GM19239 (cell line): ENCODE results near the gene ADCY1.
"Not testable (repeated sequence)": the region's sequence is repeated elsewhere in the genome, so short reads cannot be mapped to it uniquely, and the experiment has no call there.

Experiments
- DNase-seq: peaks from one replicate; pipeline ENCODE4 v3.0.0; 2011; ENCODE audit warnings: low spot score; ENCODE audit not compliant: insufficient read length
- FAIRE-seq: peaks from 2 replicates; lab custom pipeline; 2011; peaks lifted over from hg19 to GRCh38; lab: Jason Lieb, UNC

ADCY1 gene

DNA sequence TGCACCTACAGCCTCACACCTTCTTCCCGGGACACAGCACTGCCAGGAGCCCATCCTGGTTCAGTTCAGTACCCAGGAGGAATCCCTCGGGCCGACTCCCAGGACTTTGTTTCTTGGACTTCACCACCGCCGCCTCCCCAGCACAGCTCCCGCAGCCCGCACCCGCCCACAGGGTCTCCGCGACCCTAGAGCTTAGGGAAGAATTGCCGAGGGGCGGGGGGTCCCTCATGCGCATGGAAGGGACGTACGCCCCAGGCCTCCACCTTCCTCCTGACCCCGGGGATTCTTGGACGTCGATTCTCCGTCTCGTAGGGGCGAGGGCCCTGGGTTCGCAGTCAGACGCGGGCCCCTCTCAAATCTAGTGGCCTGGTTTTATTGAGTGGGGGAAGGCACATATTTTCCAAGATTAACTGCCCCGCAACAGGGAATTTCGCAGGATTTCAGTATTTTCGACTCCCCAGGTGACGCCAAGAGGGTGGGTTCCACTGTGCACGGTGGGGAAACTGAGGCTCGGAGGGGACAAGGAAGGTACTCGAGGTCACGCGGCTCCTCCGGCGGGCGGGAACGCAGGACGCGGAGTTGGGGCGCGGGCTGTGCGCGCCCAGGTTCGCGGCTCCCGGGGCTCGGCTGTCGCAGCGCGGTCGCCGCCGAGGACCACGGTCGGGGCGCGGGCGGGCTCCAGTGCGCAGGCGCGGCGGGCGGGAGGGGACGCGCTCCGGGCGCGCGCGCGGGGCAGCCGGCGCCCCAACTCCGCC is at the start of gene ADCY1:
Gene ADCY1, plus strand, starts transcription at position 708 of the 755 bp plus-strand sequence. CDS start 176 bp downstream, outside the sequence.
- DNase-seq: no peak
- FAIRE-seq: no peak

DNA sequence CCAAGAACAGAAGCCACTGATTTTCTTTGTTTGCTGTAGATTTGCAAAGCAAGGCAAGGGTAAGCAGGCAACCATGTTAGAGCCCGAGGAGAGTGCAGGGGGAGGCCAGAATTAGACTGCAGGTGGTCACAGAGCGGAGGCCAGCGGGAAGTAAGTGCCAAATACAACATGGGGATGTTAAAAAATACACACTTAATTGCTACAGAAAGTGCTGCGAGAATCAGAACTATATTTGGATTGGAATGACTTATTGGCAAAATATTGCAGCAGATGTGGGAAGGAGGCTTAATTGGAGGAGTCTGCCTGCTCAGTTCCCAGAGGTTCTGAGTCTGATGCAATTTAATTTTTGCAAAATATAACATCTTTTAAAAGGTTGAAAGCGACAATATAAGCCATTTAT is 49.7 kb upstream of the ADCY1 start:
- DNase-seq: no peak
- no peak for FAIRE-seq

DNA sequence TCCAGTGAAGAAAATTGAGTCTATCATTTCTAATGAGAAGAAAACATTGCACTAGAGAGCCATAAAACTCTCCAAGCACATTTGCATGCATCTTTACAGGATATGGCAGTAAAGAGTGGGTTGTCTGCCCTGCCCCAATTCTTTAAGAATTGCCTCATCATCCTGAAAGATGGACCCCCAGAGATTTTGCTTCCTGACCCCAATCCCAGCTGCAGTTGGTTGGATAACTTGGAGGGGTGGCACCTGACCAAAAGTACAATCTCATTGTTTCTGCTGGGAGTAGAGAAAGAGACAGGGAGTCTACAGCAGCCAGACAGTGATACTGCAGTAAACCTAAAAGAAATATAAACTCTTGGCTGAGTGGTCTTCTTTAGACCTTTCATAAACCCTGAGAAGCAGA is 49.1 kb upstream of the ADCY1 start:
- no peak for FAIRE-seq
- no peak for DNase-seq

DNA sequence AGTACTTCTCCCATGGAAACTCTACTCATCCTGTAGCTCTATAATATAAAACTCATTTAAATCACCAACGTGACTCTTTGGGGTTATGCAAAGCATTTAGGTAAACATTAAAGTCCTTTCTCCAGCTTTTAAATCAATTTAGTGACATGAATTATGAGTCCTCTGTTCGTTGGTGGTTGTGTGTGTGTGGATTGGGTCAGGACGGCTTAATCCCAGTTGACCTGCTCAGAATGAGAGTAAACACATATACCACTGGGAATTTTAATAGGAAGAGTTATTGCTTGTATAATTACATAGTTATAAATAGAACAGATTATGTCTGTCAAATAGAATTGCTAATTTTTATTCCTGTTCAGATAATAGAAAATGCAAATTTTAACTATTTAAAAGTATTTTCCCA is 30.7 kb upstream of the ADCY1 start:
- FAIRE-seq (no peak), DNase-seq (no peak)

DNA sequence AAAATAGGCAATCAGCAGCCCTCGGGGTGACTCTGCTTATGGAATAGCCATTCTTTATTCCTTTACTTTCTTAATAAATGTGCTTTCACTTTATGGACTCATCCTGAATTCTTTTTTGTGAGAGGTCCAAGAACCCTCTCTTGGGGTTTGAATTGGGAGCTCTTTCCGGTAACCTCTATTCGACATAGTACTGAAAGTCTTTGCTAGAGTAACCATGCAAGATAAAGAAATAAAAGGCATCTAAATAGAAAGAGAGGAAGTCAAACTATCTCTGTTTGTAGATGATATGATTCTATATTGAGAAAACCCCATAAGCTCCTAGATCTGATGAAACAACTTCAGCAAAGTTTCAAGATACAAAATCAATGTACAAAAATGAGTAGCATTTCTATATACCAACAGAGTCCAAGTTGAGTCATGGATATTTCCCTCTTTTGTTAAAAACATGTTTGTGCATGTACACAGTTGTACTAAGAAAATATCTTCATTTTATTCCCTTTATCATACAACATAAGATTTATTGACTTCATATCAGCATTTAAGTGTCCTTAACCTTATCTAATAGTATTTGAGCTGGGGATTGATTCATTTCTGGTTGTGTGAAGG is 29.0 kb upstream of the ADCY1 start:
- DNase-seq: not testable (repeated sequence)

DNA sequence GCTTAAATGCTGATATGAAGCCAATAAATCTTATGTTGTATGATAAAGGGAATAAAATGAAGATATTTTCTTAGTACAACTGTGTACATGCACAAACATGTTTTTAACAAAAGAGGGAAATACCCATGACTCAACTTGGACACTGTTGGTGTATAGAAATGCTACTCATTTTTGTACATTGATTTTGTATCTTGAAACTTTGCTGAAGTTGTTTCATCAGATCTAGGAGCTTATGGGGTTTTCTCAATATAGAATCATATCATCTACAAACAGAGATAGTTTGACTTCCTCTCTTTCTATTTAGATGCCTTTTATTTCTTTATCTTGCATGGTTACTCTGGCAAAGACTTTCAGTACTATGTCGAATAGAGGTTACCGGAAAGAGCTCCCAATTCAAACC is 25.3 kb upstream of the ADCY1 start:
- peak; percentile 48 for FAIRE-seq
- DNase-seq: not testable (repeated sequence)

More for the DNA sequence above, 29.0 kb upstream of the ADCY1 start:
- peak; percentile 44 for FAIRE-seq

DNA sequence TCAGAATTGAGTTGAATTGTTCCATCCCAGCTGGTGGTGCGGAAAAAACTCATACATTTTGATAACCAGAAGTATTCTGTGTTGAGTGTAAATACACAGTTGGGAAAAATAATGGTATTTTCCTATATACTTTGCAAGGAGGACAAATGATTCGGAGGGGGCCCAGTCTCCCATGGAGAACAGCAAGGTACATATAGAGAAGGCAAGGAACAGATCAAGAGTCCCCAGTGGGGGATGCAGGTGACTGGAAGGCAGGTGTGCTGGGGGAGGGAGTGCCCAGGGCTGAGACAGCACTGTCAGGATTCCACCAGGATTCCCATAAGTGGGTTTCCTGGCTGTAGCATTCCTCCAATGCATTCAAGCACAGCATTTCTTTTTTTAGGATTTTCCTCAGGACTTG is 10.8 kb upstream of the ADCY1 start:
- DNase-seq (no peak), FAIRE-seq (no peak)

DNA sequence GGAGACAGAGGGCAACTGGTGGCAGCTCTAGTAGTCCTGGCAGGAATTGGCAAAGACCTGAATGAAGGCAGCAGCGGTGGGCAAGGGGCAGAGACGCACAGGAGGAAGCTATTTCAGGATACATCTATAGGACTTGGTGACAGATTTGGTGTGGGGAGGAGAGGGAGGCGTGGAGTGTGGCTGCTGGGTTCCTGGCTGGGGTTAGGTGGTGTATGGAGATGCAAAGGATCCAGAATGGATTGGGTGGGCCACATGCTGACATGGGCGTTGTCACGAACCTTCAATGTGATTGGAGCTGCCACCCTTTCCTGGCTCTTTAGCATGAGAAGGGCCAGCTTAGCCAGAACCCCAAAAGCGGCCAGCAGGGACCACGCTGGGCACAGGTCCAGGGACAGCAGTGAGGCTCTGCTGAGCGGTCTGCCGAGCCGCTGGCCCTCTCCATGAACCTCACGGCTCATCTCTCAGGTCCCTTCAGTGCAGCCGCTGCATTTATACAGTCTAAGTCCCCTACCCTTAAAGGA is 10.2 kb upstream of the ADCY1 start:
- DNase-seq (no peak), FAIRE-seq (no peak)

DNA sequence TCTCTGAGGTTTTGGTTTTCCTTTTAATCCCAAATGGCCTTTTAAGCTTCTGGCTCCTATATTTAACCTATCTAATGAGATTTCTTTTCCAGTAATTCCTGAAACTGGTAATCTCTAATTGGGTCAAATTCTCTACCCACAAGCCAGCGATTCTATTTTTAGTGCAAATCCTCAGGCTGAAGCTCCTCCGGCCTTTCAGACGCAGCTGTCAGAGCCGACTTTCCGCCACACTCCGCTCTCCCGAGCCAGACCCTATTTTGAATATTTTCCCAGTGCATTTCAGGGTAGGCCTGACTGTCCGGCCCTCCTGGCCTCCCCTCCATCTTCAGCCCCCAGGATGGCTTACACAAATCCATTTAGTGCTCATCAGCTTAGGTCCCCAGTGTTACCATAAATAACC is 9.7 kb upstream of the ADCY1 start:
- FAIRE-seq (no peak), DNase-seq (no peak)

DNA sequence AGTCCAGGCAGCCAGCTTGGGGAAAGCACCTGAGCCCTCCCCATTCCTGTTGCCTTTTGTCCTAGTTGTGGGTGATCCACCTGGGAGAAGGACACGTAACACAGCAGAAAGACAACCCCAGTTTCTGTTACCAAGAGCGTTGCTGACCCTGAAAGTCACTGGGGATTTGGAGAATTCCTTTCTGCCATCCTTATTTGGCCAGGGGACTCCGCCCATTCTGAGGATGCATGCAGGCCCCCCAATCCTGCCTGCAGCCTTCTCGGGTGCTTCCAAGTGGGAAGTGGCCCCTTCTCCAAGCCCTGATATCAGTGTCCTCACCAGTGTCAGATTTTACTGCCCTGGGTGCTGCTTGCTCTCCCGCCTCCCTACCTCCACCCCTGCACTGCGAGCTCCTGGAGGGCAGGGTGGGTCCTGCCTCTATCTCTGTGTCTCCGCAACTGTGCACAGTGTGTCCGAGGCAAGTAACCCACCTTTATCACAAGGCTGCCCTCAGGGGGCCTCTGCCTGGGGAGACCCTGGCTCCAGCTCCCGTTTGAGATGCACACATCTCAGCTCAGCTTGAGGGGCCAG is 9.2 kb upstream of the ADCY1 start:
- DNase-seq: no peak

DNA sequence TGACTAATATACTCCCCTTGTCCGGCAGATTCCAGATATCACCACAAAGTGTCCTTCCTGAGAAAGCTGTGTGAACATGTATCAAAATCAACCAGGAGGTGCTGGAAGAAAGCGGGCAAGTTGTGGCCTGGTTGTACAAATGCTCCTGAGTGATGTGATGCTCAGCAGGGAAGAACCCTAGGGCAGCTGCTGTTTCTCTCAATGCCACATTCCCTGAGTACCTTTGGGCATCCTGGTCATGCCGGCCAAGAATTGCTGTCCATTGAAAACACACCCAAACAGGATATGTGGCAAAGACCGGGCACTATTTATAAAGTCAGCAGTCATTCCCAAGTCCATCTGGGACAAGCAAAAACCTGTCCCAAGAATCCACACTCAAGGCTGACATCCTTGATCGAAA is 7.8 kb upstream of the ADCY1 start:
- no peak for FAIRE-seq

More for the DNA sequence above, 9.2 kb upstream of the ADCY1 start:
- no peak for FAIRE-seq

DNA sequence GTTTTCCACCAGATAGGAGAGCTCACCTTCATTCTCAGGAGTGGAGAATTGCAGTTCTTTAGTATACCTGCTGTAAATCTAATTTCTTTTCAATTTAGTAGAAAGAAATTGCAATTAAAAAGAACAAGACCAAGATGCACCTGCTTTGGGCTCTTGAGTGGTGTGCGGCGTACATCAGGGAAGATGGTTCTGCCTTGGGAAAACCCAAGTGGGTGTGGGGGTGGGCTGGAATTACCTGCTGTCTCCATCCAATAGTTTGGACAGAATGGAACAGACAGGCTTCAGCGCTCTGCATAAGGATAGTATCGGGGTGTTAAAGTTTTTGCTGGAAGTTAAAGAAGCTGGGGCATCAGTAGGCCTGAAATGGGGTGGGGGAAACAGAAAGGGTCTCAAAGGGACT is 7.2 kb upstream of the ADCY1 start:
- DNase-seq: no peak
- no peak for FAIRE-seq

More for the DNA sequence above, 7.8 kb upstream of the ADCY1 start:
- no peak for DNase-seq

DNA sequence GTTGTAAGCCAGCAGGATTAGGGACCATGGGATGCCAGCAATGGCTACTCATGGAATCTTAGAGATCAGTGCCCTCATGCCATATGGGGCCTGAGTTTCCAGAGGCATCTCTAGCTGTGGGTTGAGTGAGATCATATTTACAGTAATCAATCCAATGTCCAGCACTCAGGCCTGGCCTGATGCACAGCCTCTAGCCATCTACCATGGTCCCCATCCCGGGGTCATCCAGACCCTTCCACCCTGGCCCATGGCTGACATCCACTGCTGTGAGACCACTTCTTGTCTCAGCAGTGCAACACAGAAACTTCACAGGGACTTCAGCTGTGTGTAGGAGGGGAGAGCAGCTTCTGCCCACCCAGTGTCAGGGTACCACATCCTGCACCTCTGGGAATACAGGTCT is 6.5 kb upstream of the ADCY1 start:
- DNase-seq (no peak), FAIRE-seq (no peak)

DNA sequence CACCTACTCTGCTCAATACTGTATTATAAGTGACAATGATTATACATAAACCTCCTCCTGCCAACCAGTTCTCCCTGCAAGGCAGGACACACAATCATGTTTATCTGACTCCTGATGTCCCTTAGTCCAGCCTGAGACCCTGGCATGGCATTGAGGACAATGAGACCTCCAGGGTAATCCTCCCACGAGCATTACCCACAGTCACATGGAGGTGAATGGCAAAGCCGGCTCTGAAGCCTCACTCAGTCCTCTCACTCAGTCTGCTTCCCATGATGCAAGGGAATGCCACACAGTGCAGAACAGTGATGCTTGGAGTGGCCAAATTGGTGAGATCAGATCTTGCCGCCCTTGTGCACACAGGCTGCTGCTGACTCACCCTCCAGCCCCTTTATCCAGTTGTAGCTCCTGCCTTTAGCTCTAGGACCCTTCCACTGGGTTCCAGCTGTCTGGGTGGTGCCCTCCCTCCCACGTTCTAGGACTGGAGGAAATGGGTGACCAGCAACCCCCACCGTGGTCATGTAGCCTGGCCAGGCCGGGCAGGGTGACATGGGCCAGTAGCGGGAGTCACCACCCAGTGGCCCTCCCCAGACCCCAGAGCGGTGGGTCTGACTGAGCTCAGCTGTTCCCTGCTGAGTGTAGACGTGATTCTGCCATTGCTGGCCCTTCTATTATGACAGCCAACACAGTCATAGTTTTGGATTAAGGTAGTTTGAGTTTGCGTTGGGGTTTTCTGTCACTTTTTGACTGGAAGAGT is 5.5 kb upstream of the ADCY1 start:
- DNase-seq (no peak), FAIRE-seq (no peak)

DNA sequence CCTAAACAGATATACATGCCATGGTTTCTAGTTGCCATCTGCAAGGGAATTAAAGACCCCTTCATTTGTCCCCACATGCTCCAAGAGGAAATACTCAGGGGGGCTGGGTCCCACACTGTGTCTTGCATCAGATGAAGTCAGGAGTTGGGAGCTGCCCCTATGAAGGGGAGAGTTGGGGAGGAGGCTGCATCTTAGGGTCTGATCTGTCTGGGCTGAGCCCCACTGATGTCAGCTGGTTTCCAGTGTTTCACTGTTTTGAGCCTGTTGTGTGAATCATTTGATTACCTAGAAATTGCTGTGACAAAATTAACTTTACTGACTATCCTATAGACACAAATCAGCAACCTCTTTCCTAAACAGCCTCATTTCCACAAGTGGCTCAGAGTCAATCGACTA is 4.9 kb upstream of the ADCY1 start:
- no peak for FAIRE-seq
- DNase-seq: no peak

DNA sequence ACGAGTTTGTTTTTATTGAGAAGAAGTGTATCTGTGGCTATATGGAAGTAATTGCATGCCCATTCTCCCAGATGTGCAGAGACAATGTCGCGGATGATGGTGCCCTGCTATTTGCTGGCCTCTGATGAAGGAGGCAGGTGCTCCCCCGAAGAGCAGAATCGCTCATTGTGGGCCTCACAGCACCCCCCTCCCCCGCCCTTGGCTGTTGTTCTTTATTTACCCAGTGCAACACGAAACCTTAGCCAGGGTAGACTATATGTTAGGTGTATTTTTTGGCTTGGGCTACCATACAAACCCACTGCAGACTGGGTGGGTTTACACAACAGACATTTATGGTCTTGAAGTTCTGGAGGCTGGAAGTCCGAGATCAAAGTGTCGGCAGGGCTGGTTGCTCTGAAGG is 3.4 kb upstream of the ADCY1 start:
- DNase-seq (no peak), FAIRE-seq (no peak)

DNA sequence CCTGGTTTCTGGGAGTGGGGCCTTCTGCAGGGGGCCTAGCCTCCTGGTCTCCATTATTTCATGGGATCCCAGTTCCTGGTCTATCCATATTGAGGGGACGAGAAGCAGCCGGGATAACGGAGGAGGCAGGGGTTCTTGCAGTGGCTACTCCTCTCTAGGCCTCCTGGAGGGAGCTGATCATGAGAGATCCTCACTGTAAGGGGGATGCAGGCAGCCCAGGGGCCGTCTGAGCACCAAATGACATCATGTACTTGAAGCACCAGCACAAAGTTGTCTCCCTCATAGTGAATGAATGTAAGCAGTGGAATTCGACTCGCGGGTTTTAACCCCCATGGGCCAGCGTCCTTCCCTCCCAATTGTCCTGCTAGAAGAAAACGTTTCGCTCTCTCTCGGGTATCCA is 964 bp upstream of the ADCY1 start:
- DNase-seq: no peak
- FAIRE-seq: no peak

DNA sequence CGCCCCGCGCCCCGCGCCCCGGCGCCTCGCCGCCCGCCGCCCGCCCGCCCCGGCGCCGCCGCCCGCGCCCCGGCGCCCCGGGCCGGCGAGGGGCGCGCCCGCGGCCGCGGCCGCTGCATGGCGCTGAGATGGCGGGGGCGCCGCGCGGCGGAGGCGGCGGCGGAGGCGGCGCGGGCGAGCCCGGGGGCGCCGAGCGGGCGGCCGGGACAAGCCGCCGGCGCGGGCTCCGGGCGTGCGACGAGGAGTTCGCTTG is 174 bp downstream of the ADCY1 start:
- FAIRE-seq: no peak
- DNase-seq: no peak

DNA sequence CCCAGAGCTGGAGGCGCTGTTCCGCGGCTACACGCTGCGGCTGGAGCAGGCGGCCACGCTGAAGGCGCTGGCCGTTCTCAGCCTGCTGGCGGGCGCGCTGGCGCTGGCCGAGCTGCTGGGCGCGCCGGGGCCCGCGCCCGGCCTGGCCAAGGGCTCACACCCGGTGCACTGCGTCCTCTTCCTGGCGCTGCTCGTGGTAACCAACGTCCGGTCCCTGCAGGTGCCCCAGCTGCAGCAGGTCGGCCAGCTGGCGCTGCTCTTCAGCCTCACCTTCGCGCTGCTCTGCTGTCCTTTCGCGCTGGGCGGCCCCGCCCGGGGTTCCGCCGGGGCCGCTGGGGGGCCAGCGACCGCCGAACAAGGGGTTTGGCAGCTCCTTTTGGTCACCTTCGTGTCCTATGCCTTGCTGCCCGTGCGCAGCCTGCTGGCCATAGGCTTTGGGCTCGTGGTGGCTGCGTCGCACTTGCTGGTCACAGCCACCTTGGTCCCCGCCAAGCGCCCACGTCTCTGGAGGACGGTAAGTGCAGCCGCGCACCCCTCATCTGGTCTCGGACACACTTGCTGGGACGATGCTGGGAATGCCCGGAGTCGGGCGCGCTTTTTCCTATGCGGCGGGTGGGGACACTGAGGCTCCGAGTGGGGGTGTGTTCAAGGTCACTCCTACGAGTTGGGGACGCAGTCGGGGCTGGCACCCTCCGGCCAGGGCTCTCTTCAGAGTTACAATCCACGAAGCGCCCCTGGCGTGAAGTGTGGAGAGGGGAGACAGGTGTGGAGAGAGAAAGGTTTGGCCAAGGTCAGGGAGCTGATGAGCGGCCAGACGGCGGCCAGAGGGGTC is 717 bp downstream of the ADCY1 start:
- peak; percentile 58 for DNase-seq

More for the DNA sequence above, 717 bp downstream of the ADCY1 start:
- FAIRE-seq: no peak
